ENCODE measurements around the gene TLCD2. TPM values are rescaled to one million over a fixed set of nuclear protein-coding genes. Genes with fewer than 3 reads are reported as not detected.
"Not testable (repeated sequence)": the region's sequence is repeated elsewhere in the genome, so short reads cannot be mapped to it uniquely, and the experiment has no call there.

Gene TLCD2
- total and polyA plus RNA-seq, 4 donors = 2.7 to 10.0 (median 6.5) TPM

DNA sequence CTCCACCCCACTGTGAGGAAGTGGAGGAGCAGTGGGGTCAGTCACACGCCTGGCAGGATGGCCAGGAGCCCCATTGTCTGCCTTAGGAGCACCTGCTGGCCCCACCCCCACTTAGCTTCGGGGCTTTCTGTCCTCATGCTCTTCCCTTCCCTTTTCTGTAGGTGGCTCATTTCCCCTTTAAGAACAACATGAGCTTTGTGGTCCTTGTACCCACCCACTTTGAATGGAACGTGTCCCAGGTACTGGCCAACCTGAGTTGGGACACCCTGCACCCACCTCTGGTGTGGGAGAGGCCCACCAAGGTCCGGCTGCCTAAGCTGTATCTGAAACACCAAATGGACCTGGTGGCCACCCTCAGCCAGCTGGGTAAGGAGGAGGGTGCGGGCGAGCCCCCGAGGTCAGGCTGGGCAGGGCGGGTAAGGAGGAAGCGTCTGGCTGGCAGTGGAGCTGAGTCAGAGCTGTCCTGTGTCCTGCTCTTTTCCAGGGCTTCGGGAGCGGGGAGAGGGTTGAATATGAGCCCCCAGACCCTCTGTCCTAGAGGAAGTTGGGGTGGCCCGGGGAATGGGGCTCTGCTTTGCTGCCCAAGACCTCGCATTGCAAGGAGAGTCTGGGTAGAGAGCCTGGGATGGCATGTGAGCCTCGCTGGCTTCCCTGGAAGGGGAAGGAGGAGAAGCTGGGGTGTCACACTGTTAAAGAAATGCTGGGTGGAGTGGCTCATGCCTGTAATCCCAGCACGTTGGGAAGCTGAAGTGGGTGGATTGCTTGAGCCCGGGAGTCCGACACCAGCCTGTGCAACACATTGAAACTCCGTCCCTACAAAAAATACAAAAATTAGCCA, 42.5 kb upstream of the TLCD2 start:
- H3K4me3 ChIP-seq (ENCODE audit: low read length in 2 of 2) = no peak overlapping the region
- intact Hi-C loops (cut with DNase I) = no loop called here
- no peaks in the 10 kb centered on the region for H3K9me3 ChIP-seq (ENCODE audit: control insufficient read depth, low read length)
- H3K36me3 ChIP-seq (ENCODE audit: control insufficient read depth in 1 of 2, insufficient read depth in 2 of 2, low read length in 1 of 2) = no peaks in the 10 kb centered on the region
- no peaks in the 10 kb centered on the region for H3K4me1 ChIP-seq (ENCODE audit: control insufficient read depth in 1 of 2, insufficient read depth in 2 of 2, low read length in 2 of 2)
- DNase-seq (no peak), ATAC-seq (ENCODE audit: low FRiP score) (peak; percentile 25)
- no peaks in the 10 kb centered on the region for H3K27me3 ChIP-seq (ENCODE audit: control insufficient read depth in 1 of 2, insufficient read depth in 2 of 2, low read length in 1 of 2)
- WGBS, 2 donors = 67% methylated on average over 18 of the region's 18 CpGs
- H3K27ac ChIP-seq (ENCODE audit: low read depth in 1 of 2, low read length in 2 of 2) = no peak overlapping the region

DNA sequence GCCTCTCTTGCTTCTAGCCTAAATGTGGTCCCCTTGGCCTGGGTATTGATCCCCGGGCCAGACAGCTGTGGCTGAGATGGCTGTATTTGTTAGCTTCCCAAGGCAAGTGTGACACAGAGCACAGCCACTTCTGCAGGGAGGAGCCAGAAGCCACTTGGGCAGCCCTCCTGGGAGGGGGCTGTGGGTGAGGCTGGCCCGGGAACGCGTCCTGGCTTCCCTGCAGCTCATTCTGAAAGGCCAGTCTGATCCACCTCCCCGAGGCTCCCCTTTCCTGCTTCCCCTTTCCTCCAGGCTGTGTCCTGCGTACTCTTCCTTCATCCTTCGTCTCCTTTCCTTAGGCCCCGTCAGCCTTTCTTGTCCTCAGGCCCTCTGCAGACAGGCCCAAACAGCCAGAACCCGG, 40.5 kb upstream of the TLCD2 start:
- 86 to 88% methylated on average over 7 to 9 of the region's 9 CpGs for WGBS, 2 donors
- intact Hi-C loops (cut with DNase I) = no loop called here
- no peak overlapping the region for H3K27ac ChIP-seq (ENCODE audit: low read depth in 1 of 2, low read length in 2 of 2)
- H3K4me1 ChIP-seq (ENCODE audit: control insufficient read depth in 1 of 2, insufficient read depth in 2 of 2, low read length in 2 of 2) = no peaks in the 10 kb centered on the region
- no peak for DNase-seq
- no peak overlapping the region for H3K4me3 ChIP-seq (ENCODE audit: low read length in 2 of 2)
- H3K36me3 ChIP-seq (ENCODE audit: control insufficient read depth in 1 of 2, insufficient read depth in 2 of 2, low read length in 1 of 2) = no peaks in the 10 kb centered on the region
- no peaks in the 10 kb centered on the region for H3K9me3 ChIP-seq (ENCODE audit: control insufficient read depth, low read length)
- H3K27me3 ChIP-seq (ENCODE audit: control insufficient read depth in 1 of 2, insufficient read depth in 2 of 2, low read length in 1 of 2) = no peaks in the 10 kb centered on the region
- no peak for ATAC-seq (ENCODE audit: low FRiP score)

DNA sequence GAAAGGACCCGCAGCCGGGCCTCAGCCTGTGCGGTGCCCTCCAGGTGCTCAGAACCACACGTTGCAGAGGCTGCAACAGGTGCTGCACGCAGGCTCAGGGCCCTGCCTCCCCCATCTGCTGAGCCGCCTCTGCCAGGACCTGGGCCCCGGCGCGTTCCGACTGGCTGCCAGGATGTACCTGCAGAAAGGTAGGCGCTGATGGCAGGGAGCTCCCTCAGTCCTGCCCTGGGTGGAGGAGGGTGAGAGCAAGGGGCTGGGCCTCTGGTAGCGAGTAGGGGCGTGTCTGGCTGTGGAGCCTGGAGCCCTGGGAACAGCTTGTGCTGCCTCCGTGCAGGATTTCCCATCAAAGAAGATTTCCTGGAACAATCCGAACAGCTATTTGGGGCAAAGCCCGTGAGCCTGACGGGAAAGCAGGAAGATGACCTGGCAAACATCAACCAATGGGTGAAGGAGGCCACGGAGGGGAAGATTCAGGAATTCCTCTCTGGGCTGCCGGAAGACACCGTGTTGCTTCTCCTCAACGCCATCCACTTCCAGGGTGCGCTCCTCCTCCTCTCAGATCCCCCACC, 36.9 kb upstream of the TLCD2 start:
- Histone ChIP-seq H3K27me3 (ENCODE audit: control insufficient read depth in 1 of 2, insufficient read depth in 2 of 2, low read length in 1 of 2) (no peaks in the 10 kb centered on the region), H3K4me3 (ENCODE audit: low read length in 2 of 2) (no peak overlapping the region), H3K9me3 (ENCODE audit: control insufficient read depth, low read length) (no peaks in the 10 kb centered on the region), H3K27ac (ENCODE audit: low read depth in 1 of 2, low read length in 2 of 2) (no peak overlapping the region), H3K4me1 (ENCODE audit: control insufficient read depth in 1 of 2, insufficient read depth in 2 of 2, low read length in 2 of 2) (no peaks in the 10 kb centered on the region), H3K36me3 (ENCODE audit: control insufficient read depth in 1 of 2, insufficient read depth in 2 of 2, low read length in 1 of 2) (no peaks in the 10 kb centered on the region)
- peak; percentile 24 for ATAC-seq (ENCODE audit: low FRiP score)
- WGBS, 2 donors = 88% methylated on average over 22 of the region's 22 CpGs
- no peak for DNase-seq
- intact Hi-C loops (cut with DNase I) = no loop called here

DNA sequence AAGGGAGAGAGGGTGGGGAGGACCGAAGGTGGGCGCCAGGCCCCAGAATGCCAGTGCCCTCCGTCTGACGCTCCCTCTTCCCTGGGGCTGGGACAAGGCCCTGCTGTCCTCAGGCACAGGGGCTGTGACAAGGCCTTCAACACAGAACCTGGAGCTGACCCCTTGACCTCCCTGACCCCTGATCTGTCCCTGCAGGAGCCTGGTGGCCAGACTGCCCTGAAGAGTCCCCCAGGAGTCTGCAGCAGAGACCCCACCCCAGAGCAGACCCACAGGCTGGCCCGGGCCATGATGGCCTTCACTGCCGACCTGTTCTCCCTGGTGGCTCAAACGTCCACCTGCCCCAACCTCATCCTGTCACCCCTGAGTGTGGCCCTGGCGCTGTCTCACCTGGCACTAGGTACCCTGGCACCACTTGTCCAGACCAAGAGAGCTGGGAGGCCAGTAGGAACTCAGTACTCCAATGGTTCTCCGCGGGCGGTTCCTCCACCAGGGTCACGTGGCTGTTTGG, 35.4 kb upstream of the TLCD2 start:
- Histone ChIP-seq H3K27ac (ENCODE audit: low read depth in 1 of 2, low read length in 2 of 2) (no peak overlapping the region), H3K36me3 (ENCODE audit: control insufficient read depth in 1 of 2, insufficient read depth in 2 of 2, low read length in 1 of 2) (no peaks in the 10 kb centered on the region), H3K4me1 (ENCODE audit: control insufficient read depth in 1 of 2, insufficient read depth in 2 of 2, low read length in 2 of 2) (no peaks in the 10 kb centered on the region), H3K9me3 (ENCODE audit: control insufficient read depth, low read length) (no peaks in the 10 kb centered on the region), H3K27me3 (ENCODE audit: control insufficient read depth in 1 of 2, insufficient read depth in 2 of 2, low read length in 1 of 2) (no peaks in the 10 kb centered on the region), H3K4me3 (ENCODE audit: low read length in 2 of 2) (no peak overlapping the region)
- DNase-seq = no peak
- intact Hi-C loops (cut with DNase I) = no loop called here
- WGBS, 2 donors = 91 to 92% methylated on average over 12 of the region's 12 CpGs
- ATAC-seq (ENCODE audit: low FRiP score) = no peak

DNA sequence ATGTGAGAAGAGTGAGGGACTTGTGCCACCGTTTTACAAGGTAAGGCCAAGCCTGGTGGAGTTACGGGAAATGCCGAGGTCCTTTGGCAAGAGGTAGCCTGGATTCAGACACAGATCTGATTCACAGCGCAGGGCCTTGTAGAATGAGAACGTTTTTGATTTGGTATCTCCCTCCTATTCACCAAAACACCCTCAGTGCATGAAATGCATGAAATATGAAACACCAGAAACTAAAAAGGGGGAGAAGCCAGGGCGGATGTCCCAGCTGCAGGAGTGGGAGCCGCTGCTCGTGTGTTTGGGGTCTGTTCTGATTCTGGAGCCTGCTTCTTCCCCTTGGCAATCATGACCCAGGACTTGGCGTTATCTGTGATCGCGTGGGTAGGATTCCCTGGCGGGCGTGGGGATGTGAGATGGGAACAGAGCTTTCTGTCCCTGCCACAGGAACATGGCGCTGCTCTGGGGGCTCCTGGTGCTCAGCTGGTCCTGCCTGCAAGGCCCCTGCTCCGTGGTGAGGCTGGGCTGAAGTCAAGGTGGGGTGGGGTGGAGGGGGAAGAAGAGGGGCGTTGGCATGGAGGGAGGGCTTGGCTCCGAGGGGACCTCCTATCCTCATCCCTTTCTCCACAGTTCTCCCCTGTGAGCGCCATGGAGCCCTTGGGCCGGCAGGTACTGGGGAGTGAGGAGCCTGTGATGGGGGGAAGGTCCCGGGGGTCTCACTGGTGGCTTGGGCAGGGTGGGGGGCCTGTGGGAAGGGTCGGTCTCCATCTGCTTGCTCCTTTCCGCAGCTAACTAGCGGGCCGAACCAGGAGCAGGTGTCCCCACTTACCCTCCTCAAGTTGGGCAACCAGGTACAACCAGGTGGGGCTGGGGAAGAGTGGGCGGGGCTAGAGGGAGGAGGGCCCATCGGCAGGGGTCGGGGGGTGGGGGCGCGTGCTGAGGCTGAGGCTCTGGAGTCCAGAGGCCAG, 34.7 kb upstream of the TLCD2 start:
- no peak overlapping the region for H3K4me3 ChIP-seq (ENCODE audit: low read length in 2 of 2)
- DNase-seq (no peak), ATAC-seq (ENCODE audit: low FRiP score) (peak; percentile 46)
- no peaks in the 10 kb centered on the region for H3K4me1 ChIP-seq (ENCODE audit: control insufficient read depth in 1 of 2, insufficient read depth in 2 of 2, low read length in 2 of 2)
- no peaks in the 10 kb centered on the region for H3K9me3 ChIP-seq (ENCODE audit: control insufficient read depth, low read length)
- intact Hi-C loops (cut with DNase I) = no loop called here
- no peaks in the 10 kb centered on the region for H3K27me3 ChIP-seq (ENCODE audit: control insufficient read depth in 1 of 2, insufficient read depth in 2 of 2, low read length in 1 of 2)
- no peak overlapping the region for H3K27ac ChIP-seq (ENCODE audit: low read depth in 1 of 2, low read length in 2 of 2)
- 80 to 84% methylated on average over 29 of the region's 29 CpGs for WGBS, 2 donors
- H3K36me3 ChIP-seq (ENCODE audit: control insufficient read depth in 1 of 2, insufficient read depth in 2 of 2, low read length in 1 of 2) = no peaks in the 10 kb centered on the region

DNA sequence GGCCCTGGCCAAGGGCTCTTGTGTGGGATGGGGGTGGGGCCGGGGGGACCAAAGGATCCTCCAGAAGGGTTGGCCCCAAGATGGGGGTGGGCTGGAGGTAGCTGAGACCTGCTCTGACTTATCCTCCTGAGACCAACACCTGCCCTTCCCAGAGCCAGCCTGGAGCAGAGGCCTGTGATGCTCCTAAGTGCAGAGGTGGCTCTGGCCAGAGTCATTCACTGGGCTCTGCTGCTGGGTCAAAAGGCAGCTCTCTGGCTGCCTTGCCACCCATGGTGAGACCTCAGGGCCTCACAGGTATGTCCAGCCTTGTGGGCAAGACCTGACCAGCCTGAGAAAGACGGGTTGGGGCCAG, 32.9 kb upstream of the TLCD2 start:
- no peak overlapping the region for H3K4me3 ChIP-seq (ENCODE audit: low read length in 2 of 2)
- 80 to 94% methylated on average over 2 of the region's 2 CpGs for WGBS, 2 donors
- no peak for DNase-seq
- no peaks in the 10 kb centered on the region for H3K4me1 ChIP-seq (ENCODE audit: control insufficient read depth in 1 of 2, insufficient read depth in 2 of 2, low read length in 2 of 2)
- H3K9me3 ChIP-seq (ENCODE audit: control insufficient read depth, low read length) = no peaks in the 10 kb centered on the region
- intact Hi-C loops (cut with DNase I) = no loop called here
- no peaks in the 10 kb centered on the region for H3K27me3 ChIP-seq (ENCODE audit: control insufficient read depth in 1 of 2, insufficient read depth in 2 of 2, low read length in 1 of 2)
- H3K27ac ChIP-seq (ENCODE audit: low read depth in 1 of 2, low read length in 2 of 2) = no peak overlapping the region
- no peaks in the 10 kb centered on the region for H3K36me3 ChIP-seq (ENCODE audit: control insufficient read depth in 1 of 2, insufficient read depth in 2 of 2, low read length in 1 of 2)
- ATAC-seq (ENCODE audit: low FRiP score) = no peak

DNA sequence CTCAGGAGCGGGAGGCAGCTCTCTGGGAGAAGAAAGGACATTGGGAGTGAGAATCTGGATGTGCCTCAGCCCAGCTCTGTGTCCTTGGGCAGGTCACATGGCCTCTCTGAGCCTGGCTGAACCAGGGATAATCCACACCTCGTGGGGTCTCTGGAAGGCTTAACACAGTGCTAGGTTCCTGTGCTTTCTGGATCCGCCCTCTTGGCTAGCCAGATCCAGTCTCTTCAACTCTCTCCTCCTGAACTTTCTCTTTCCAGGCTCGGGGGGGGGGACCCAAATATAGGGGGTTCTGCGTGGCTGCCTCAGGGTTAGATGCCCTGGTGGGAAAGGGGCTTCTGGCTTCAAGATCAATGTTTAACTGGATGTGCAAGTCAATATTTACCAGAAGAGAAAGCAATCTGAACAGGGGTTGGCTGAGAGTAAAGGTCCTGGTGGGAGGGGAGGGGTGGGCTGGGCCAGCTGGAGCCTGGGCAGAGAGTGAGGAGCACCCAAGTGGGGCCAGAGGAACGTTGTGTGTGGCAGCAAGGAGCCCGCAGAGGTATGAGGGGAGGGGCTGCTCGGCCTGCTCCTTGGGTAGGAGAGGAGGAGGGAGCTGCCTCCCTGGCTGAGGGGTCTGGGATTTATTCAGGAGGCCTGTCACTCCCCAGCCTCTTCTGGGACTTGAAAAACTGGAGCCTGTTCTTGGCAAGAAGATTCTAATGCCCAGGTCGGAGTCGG, 32.4 kb upstream of the TLCD2 start, which contains the start of gene SERPINF2:
SERPINF2 (plus strand) TSS at position 501 of the 717 bp plus-strand sequence. CDS start 2,125 bp downstream, outside the sequence.
- 48 to 53% methylated on average over 10 of the region's 10 CpGs for WGBS, 2 donors
- Histone ChIP-seq H3K27me3 (ENCODE audit: control insufficient read depth in 1 of 2, insufficient read depth in 2 of 2, low read length in 1 of 2) (no peaks in the 10 kb centered on the region), H3K27ac (ENCODE audit: low read depth in 1 of 2, low read length in 2 of 2) (no peak within 1 kb of the TSS)

DNA sequence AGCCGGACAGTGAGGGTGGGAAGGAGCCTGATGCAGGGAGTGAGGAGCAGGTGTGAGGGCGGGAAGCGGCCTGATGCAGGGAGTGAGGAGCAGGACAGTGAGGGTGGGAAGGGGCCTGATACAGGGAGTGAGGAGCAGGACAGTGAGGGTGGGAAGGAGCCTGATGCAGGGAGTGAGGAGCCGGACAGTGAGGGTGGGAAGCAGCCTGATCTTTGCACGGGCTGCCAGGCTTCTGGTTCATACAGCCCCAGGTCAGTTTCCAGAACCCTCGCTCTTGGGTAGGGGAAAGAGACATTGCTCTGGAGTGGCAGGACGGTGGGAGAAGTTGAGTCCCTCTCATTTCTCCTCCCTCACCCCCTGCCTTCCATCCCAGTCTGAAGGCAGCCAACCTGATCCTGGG, 31.7 kb upstream of the TLCD2 start:
- H3K4me1 ChIP-seq (ENCODE audit: control insufficient read depth in 1 of 2, insufficient read depth in 2 of 2, low read length in 2 of 2); intact Hi-C loops (cut with DNase I); H3K4me3 ChIP-seq (ENCODE audit: low read length in 2 of 2); H3K27me3 ChIP-seq (ENCODE audit: control insufficient read depth in 1 of 2, insufficient read depth in 2 of 2, low read length in 1 of 2); H3K27ac ChIP-seq (ENCODE audit: low read depth in 1 of 2, low read length in 2 of 2); H3K9me3 ChIP-seq (ENCODE audit: control insufficient read depth, low read length); DNase-seq; ATAC-seq (ENCODE audit: low FRiP score); H3K36me3 ChIP-seq (ENCODE audit: control insufficient read depth in 1 of 2, insufficient read depth in 2 of 2, low read length in 1 of 2): not testable (repeated sequence)
- 86 to 93% methylated on average over 6 to 7 of the region's 7 CpGs for WGBS, 2 donors

More for the DNA sequence above, 32.4 kb upstream of the TLCD2 start, which contains the start of gene SERPINF2:
- DNase-seq = no peak
- no peaks in the 10 kb centered on the region for H3K4me1 ChIP-seq (ENCODE audit: control insufficient read depth in 1 of 2, insufficient read depth in 2 of 2, low read length in 2 of 2)
- intact Hi-C loops (cut with DNase I) = no loop called here
- no peaks in the 10 kb centered on the region for H3K36me3 ChIP-seq (ENCODE audit: control insufficient read depth in 1 of 2, insufficient read depth in 2 of 2, low read length in 1 of 2)
- no peak within 1 kb of the TSS for H3K4me3 ChIP-seq (ENCODE audit: low read length in 2 of 2)
- ATAC-seq (ENCODE audit: low FRiP score) = no peak
- no peaks in the 10 kb centered on the region for H3K9me3 ChIP-seq (ENCODE audit: control insufficient read depth, low read length)

Measured in aorta (tissue), 5 donors.